Measurements from ENCODE around the gene GRAMD1A.
"Not testable (repeated sequence)": the region's sequence is repeated elsewhere in the genome, so short reads cannot be mapped to it uniquely, and the experiment has no call there.

GRAMD1A gene

DNA sequence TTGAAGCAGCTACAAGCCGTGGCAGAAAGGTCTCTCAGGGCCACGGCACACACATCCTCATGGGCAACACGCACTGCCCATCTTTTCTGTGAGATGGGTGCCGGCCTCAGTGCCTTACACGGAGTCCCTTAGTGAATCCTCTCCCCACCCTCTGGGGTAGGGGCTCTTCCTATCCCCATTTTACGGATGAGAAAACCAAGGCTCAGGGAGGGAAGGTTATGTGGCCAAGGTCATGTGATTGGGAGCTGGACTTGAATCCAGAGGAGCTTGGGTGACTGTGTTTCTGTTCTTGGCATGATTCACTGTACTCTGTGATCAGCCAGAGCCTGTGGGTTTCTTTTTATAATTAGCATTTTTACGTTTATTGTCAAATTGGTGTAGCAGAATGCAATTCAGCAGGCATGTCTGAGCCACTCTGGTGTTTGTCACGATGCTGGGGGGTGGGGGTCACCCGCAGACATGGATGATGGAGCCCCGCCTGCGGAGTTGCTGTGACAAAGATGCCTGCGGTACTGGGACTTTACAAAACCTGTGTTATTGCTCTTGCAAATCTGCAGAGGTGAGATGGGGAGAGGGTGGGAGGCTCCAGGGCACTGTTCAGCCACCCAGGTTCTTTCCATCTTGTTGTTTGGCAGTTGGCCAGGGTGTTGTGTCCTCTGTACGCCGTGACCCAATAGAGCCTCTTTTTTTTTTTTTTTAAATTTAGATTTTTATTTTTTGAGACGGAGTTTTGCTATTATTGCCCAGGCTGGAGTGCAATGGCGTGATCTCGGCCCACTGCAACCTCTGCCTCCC lies 34.7 kb downstream of the GRAMD1A start:
- no peak for DNase-seq (ENCODE audit: low read depth in 2 of 2)

DNA sequence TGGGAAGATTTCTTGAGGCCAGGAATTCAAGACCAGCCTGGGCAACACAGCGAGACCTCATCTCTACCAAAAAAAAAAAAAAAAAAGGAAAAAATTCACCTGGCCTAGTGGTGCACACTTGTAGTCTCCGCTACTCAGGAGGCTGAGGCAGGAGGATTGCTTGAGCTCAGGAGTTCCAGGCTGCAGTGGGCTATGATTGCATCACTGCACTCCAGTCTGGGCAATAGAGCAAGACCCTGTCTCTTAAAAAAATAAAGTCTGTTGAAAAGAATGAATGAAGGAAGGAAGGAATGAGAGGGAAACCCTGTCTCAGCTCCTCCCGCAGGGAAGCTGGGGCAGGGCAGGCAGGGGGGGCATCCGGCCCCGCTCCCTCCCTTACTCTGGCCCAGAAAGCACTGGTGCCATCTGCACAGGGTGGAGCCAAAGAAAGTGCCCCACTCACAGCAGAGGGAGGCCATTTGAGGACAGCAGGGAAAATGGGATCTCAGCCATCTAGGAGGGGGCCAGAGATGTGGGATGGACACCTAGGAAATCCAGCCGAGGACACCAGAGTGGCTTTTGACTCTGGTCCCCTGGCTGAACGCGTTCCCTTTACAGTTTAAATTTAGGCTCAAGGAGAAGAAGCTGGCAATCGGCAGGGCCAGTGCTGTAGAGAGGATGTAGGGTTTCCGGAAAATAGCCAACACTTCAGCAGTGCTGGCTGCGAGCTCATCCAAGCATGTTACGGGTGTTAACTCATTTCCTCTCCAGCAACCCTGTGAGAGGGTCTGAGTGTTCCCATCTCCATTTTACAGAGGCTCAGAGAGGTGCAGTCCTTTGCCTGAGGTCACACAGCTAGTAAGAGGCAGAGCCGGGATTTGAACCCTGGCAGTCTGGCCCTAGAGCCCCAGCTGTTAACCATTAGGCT lies 37.8 kb downstream of the GRAMD1A start:
- no peak for DNase-seq (ENCODE audit: low read depth in 2 of 2)

DNA sequence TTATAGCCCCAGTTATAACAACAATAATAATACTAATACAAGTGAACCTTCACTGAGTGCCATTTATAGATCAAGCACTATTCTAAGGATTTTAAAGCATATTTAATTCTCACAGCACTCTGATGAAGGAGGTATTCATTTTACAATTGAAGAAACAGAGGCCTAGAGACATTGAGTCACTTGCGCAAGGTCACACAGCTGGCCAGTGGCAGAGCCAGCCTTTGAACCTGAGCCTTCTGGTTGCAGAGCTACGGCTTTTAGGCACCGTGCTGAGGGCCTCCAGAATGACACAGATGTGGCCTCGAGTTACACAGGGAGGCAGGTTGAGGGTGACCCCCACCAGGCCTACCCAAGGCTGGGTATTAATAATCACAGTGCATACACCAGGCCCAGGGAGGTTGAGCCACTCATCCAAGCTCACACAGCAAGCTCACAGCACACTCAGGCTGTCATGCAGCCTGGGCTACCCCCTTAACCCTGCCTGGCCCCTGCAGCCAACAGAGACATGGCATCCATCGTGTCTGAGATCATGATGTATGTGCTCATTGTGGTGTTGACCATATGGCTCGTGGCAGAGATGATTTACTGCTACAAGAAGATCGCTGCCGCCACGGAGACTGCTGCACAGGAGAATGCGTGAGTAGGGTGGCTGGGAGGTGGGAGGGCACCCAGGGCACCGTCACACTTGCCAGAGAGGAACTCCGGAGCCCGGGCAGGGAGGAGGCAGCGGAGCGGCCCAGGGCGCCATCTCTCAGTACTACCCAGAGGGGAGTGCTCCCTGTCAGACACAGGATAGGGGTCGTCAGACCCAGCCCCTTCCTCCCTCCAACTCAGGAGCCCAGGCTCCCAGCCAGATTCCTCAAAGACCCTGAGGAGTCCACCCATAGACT lies 38.7 kb downstream of the GRAMD1A start:
- DNase-seq (ENCODE audit: low read depth in 2 of 2), result no peak

DNA sequence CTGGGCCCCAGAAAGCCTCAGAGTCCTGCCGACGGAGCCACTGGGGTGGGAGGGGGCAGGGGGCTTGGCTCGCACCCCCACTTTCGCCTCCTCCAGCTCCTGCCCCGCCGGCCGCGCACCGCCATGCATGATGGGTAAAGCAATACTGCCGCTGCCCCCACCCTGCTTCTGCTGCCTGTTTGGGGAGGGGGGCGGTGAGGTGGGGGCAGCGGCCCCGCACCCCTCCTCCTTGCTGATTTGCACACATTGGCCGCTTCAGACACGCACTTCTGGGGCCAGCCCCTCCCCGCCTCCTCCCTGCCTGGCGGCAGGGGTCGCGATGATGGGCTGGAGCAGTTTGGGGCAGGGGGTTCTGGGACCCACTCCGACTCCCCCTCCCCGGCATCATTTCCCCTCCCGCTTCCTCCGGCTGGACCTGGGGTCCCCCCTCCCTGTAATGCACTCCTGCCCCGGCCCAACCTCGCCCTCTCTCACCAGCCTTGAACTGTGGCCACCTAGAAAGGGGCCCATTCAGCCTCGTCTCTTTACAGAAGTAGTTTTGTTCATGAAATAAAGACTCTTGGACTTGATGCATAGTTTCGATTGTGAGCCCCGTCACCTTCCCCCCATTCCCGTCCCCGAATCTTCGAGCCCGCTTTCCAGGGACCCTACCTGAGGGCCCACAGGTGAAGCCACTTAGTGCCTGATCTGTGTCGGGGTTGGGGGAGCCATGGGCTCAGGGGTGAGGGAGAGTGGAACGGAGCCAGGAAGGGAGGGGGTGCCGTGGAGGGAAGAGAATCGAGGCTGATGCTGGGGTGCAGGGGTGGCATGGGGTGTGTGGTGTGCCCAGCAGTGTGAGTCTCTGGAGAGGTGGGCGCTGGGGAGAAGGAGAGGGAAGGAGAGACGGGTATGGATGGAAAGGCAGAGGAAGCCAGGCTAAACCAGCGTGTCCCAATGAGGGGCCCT lies 40.0 kb downstream of the GRAMD1A start:
- DNase-seq (ENCODE audit: low read depth in 2 of 2), result no peak

DNA sequence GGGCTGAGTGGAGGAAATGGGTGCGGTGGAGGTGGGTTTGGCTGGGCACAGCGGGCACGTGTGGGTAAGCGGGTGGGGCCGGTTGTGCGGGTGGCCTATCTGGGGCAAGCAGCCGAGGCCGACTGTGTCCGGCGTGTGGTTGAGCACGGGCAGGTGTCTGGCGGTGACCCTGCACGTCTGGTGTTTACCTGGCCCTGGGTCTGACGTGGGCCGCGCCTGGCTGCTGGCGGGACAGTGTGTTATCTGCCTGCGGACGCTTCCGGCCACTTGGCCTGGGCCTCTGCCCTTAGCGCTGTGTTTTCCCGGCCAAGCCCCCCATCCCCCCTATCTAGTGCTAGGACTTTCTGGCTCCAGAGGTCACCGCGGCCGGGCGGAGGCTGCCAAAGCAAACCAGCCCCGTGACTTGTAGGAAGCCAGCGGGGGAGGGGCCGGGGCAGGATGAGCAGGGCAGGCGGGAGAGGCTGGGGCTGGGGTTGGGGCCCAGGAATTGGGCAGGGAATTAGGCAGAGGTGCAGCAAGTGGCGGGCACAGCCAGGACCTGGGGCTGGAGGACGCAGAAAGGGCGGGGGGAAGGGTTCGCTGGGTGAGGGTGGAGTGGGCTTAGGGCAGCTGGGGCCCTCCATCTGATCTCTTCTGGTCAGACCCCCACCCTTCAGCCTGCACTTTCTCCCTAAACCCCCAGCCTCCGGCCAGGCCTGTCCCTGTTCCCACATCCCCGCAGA lies 40.9 kb downstream of the GRAMD1A start:
- no peak for DNase-seq (ENCODE audit: low read depth in 2 of 2)

DNA sequence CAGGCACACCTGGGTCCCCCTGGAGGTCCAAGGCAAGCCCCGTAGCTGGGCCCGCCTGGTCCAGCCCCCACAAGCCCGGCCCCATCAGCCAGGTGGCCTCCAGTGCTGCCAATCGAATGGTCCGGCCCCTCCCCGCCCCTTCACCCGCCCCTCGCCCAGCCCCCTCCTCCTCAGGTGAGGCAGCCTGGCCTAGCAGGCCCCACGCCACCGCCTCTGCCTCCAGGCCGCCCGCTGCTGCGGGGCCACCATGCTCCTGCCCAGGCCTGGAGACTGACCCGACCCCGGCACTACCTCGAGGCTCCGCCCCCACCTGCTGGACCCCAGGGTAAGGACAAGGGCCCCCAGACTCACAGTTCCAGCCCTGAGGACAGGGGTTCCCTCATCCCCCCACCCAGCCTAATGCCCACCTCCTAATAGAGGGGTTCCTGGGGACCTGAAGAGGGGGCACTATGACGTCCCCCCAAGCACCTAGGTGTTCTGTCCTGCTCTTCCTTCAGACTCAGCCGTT lies 41.5 kb downstream of the GRAMD1A start, which contains the start of gene HPN:
Gene HPN, plus strand, starts transcription at position 174 of the 508 bp plus-strand sequence. CDS start 786 bp downstream, outside the sequence.
- no peak for DNase-seq (ENCODE audit: low read depth in 2 of 2)

DNA sequence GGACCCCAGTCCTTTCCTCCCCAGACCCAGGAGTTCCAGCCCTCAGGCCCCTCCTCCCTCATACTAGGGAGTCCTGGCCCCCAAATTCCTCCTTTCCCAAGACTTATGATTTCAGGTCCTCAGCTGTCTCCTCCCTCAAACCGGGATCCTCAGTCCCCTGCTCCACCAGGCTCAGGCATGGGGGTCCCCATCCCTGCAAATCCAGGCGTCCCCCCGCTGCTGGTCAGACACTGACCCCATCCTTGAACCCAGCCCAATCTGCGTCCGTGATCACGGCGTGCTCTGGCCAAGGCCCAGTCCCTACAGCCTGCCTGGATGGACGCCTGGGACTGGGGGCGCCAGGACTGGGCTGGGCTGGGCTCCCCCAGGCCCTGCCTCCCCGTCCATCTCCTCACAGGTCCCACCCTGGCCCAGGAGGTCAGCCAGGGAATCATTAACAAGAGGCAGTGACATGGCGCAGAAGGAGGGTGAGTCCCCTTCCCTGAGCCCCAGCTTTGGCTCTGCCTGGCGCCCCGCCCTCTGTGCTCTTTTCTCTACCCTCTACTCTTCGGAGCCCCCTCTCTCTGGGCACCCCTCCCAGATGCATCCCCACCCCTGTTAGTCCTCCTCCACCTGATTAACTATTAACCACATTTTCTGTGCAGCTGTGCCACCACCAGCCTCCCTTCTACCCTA lies 42.1 kb downstream of the GRAMD1A start:
- no peak for DNase-seq (ENCODE audit: low read depth in 2 of 2)

DNA sequence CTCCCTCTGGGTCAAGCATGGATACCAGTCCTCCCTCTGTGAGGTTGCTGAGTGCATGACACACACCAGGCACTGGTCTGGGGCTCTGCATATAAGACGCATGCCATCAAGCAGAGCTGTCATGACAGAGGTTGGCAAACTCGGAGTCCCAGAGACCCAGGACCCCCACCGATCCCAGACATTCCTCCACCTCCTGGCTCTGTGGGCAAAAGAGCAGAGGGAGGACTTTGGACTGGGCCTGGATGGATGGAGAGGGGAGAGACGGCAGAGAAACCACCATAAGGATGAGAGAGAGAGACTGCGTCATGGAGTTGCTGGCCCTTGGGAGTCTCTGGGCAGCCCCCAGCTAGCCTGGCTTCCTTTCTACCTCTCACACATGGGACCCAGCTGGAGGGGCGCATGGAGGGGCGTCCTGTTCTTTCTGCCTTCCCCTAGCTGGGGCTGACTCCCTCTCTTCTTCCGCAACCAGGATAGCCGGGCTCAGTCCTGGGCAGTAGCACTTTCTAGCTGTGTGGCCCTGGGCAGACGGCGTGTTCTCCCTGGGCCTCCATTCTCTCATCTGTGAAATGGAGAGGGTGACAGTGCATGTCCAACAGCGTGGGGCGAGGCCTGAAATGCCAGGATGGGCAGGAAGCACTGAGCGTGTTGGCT lies 43.0 kb downstream of the GRAMD1A start:
- no peak for DNase-seq (ENCODE audit: low read depth in 2 of 2)

DNA sequence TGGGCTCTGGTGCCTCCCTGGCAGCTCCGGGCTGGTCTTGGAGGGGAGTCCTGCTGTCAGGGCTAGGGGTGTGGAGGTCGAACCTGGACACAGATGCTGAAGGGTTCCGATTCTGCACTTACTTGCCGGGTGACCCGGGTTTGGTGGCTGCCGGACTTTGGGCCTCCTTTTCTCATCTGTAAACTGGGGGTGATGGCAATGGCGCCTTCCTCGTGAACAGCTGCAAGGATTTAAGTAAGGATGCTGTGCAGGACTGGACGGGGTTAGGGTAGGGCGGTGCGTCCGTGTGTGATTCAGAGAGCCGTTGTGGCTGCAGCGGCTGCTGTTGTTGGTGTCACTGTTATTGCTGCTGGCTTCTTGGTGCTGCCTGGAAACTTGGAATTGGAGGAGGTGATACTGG lies 43.8 kb downstream of the GRAMD1A start:
- no peak for DNase-seq (ENCODE audit: low read depth in 2 of 2)

DNA sequence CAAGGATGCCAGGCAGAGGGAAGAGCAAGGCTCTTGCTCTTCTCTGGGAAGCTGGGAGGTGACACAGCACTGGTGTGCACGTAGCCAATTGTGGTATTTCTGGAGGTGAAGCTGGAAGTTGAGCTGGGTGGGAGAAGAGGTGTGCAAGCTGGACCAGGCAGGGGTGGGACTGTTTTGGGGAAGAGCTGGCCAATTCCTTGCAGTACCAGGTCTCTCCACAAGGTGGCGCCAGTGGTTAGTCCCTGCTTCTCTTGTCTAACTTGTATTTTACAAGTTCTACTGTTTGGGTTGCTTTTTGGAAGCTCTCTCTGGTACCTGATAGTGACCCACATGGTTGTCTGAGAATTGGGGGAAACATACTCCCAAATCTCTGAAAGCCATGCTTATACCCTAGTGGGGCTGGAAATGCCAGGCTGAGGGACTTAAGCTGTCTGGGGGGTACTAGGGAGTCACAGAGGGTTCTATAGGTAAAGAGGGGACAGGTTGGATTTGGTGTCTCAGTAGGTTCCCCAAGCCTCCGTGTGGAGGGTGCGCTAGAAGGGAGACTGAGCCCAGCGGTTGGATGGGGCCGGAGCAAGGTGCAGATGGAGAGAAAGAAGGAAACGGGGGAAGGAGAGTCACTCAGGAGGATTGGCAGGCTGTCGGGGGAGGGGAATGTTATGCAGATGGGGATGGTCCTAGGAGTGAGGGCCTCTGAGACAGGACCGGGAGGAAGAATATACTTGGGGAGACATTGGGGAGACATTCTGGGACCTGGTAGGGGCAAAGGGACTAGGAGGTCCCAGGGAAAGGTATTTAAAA lies 44.4 kb downstream of the GRAMD1A start:
- DNase-seq (ENCODE audit: low read depth in 2 of 2), result peak in 1 of 2 donors; percentile 38

DNA sequence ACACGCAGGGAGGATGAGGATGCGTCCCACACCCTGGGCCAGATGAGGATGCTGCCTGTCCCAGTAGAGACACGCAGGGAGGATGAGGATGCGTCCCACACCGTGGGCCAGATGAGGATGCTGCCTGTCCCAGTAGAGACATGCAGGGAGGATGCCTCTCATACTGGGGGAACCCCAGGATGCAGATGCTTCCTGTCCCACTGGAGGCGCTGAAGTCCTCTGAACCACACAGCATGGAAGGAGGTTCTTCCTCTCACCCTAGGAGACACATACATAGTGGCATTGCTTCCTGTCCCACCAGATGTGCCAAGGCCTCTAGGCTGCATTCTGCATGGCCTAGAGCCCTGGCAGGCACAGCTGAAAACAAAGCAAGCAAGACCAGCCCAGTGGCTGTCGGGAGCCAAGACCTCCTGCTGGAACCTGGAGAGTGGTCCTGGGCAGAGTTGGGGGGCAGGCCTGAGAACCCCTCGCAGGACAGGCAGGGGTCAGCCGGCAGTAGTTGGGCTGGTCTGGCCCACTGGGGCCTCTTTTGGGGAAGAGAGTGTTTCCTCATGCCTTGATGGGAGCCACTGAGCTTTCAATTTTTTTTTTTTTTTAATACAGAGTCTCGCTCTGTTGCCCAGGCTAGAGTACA lies 45.7 kb downstream of the GRAMD1A start:
- no peak for DNase-seq (ENCODE audit: low read depth in 2 of 2)

DNA sequence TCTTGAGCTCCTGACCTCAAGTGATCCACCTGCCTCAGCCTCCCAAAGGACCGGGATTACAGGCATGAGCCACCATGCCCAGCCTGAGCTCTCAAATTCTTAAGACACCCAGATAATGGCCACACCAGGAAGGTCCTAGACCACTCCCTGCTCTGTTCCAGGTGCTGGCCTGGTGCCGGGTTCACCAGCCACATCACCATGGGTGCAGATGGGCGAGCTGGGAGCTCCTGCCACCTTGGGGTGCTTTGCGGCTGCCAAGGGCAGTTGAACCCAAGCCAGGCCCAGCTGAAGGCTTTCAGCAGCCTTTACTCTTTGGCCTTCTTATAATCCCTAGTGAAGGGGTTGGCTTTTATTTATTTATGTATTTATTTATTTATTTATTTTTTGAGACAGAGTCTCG lies 46.3 kb downstream of the GRAMD1A start:
- DNase-seq (ENCODE audit: low read depth in 2 of 2), result no peak

DNA sequence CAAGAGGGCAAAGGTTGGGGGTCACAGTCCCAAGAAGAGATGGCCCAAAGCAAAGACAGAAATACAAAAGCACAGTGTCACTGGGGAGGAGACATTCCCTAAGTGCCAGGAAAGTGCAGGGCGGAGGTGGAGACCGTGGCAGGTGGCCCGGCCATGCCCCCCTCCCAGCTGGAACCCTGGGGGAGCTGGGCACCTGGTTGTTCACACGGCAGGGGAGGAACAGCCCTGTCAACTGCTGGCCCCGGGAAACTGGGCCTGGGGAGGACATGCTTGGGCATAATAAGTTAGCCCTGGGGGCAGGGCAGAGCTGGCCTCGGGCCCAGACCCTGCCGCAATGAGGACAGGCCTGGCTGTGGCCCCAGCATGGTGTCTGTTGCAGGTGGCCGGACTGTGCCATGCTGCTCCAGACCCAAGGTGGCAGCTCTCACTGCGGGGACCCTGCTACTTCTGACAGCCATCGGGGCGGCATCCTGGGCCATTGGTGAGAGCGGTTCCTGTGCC lies 48.8 kb downstream of the GRAMD1A start:
- DNase-seq (ENCODE audit: low read depth in 2 of 2), result no peak

DNA sequence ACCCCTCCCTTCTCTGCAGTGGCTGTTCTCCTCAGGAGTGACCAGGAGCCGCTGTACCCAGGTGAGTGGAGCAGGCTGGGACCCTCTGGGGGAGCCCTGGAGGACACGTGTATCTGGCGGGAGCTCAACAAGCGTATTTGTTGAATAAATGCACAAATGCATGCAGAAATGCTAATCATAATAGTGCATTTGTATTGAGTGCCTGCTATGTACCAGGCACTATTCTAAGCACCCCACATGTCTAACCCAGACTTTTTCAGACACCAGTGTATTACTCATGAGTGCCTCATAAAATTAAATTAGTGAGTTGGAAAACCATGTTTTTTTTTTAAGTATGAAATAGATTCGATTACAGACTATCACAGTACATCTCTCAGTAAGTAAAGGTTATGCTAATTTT lies 49.3 kb downstream of the GRAMD1A start:
- DNase-seq (ENCODE audit: low read depth in 2 of 2), result no peak

DNA sequence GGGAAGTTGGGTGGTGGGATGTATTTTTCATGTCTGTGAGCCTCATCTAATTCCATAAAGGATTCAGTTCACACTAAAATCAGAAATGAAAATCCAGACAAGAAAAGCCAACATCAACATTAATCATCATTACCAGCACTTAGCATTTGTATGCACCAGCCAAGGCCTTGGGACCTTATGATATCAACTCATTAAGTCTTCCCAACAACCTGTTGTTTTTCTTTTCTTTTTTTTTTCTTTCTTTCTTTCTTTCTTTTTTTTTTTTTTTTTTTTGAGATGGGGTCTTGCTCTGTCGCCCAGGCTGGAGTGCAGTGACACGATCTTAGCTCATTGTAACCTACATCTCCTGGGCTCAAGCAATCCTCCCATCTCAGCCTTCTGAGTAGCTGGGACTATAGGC lies 50.5 kb downstream of the GRAMD1A start:
- not testable (repeated sequence) for DNase-seq (ENCODE audit: low read depth in 2 of 2)

DNA sequence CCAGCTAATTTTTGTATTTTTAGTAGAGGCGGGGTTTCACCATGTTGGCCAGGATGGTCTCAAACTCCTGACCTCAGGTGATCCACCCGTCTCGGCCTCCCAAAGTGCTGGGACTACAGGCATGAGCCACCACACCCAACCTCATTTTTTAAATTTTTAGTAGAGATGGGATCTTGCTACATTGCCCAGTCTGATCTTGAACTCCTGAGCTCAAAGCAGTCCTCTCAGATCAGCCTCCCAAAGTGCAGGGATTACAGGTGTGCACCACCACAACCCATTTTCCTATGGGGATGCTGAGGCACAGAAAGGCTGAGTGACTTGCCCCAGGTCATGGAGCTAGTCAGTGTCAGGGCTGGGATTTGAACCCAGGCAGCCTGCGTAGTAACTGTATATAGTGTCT lies 51.1 kb downstream of the GRAMD1A start:
- not testable (repeated sequence) for DNase-seq (ENCODE audit: low read depth in 2 of 2)

DNA sequence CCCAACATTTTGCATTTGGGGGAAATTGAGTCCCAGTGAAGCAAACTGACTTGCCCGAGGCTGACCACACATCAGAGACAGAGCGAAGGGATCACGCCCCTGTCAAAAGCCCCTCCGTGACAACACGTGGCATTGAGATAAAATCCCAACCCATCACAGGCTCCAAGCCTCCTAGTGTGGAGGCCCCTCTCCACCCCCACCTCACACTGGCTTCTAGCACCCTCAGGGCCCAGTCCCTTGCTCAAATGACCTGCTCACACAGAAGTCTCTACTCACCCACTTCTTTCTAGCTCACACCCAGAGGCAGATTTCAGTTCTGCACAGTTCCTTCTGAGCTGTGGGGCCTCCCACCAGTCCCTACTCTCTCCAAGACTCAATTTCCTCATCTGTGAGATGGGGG lies 51.7 kb downstream of the GRAMD1A start:
- DNase-seq (ENCODE audit: low read depth in 2 of 2), result no peak

Data from stimulated activated CD4-positive, alpha-beta T cell treated with anti-CD3 and anti-CD28 coated beads, Interleukin-1b, Interleukin-23, amount 100 ng/mL, for 1 hour (primary cell).